Lower leg skin (tissue), 3 donors: ENCODE data around the gene HECTD4.

Experiments used
- CTCF ChIP-seq, 3 donors: fragments of 450-650 bp; IDR thresholded peaks; one replicate each; pipeline ENCODE4 v1.5.1; 2016; ENCODE audit warnings: antibody characterized with exemption in 3 of 3, mild to moderate bottlenecking in 3 of 3, moderate library complexity in 2 of 3
- POLR2A ChIP-seq, 2 donors: fragments of 450-650 bp; IDR thresholded peaks; one replicate each; pipeline ENCODE4 v1.6.1; 2016 to 2017; ENCODE audit warnings: antibody characterized with exemption in 2 of 2, mild to moderate bottlenecking in 1 of 2, moderate library complexity in 1 of 2

GRCh38 chr12:112169966-112170365 lies 212.3 kb downstream of the HECTD4 start:
- TF ChIP-seq CTCF (IDR thresholded peaks at IDR 0.05) (no peak), POLR2A (IDR thresholded peaks at IDR 0.05) (no peak)
